GM10248 (cell line): ENCODE data around the gene POLR2L.

Source experiments
- CTCF ChIA-PET: fragments of 300-600 bp; sonication (Branson Sonifier 250); formaldehyde crosslinking; extraction: SDS; loops from one replicate; lab custom pipeline; 2021; ENCODE audit warnings: antibody characterized with exemption; lab: Yijun Ruan, JAX
- POLR2A ChIA-PET: fragments of 350-650 bp; sonication (Branson Sonifier 250); formaldehyde crosslinking; extraction: SDS; loops from one replicate; lab custom pipeline; 2020; ENCODE audit warnings: antibody characterized with exemption; lab: Yijun Ruan, JAX
- DNase-seq: peaks from one replicate; pipeline ENCODE4 v3.0.0; 2012; ENCODE audit errors: extremely low spot score
- CTCF ChIP-seq: IDR thresholded peaks from 2 replicates; pipeline ENCODE4 v1.5.1; 2012; ENCODE audit warnings: mild to moderate bottlenecking, low read depth; ENCODE audit errors: extremely low read depth, missing control alignments, control extremely low read depth

Gene POLR2L

GRCh38 chr11:800473-800872 is 41.9 kb downstream of the POLR2L start:
- no peak for DNase-seq
- no peak for TF ChIP-seq CTCF
- POLR2A ChIA-PET, result no interaction called here
- CTCF ChIA-PET, result interaction anchor here (1.1 to 2.0 kb wide), 2 partner anchors 18 to 246 kb away, joined by 4 to 5 read pairs; partner anchors contain the start of gene PNPLA2

DNA sequence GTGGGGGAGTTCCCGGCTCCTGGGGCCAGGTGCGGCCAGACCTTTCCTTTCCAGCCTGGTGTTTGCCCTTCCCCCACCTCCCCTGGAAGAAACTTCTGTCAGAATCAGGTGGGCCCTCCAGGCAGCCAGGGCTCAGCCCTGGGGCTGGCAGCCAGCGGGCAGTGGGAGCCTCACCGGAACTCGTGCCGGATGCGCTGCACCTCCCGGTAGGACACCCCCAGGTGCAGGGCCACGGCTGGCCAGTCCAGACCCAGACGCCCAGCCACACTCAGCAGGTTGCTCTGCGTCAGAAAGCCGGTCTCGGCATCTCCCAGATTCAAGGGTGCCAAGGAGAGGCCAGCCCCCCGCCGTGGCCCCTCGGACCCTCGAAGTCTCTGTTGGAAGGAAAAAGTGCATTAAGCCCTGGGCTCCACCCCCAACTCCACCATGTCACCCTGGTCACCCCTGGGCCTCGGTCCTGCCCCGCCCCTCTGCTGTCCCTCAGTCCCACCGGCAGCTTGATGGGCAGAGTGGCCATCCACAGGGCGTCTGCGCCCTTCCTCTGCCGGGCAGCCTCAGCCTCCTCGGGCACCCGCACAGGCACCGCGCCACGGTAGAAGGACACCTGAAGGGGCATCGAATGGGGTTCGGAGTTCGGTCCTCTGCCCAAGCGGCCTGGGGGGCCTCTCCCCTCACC is 42.5 kb downstream of the POLR2L start:
- TF ChIP-seq CTCF, result no peak
- ChIA-PET POLR2A (no interaction called here), CTCF (interaction anchor here (1.0 to 2.0 kb wide), 3 partner anchors 9 to 104 kb away, joined by 4 to 6 read pairs (median 5); partner anchors contain the start of genes PNPLA2, RPLP2 and TMEM80)
- no peak for DNase-seq

- CTCF ChIA-PET, result interaction anchor here (1.0 to 1.2 kb wide), 3 partner anchors 11 to 102 kb away, joined by 3 to 6 read pairs (median 4); partner anchors contain the start of genes RPLP2 and TMEM80
- peak; percentile 84 for TF ChIP-seq CTCF
- POLR2A ChIA-PET, result no interaction called here
- DNase-seq, result peak; percentile 93
These were observed 44.1 kb downstream of the POLR2L start, which contains the start of gene SLC25A22 for GRCh38 chr11:798093-798713. TSS of gene SLC25A22 (minus strand) at chr11:798281. CDS start at chr11:795006, 3,275 bp downstream.

- peak; percentile 85 for DNase-seq
- CTCF ChIA-PET, result interaction anchor here (1.0 to 2.4 kb wide), 6 partner anchors 11 to 102 kb away, joined by 3 to 12 read pairs (median 4); partner anchors contain the start of genes DEAF1, RPLP2 and TMEM80
These were observed 44.8 kb downstream of the POLR2L start for GRCh38 chr11:797296-798092.

DNA sequence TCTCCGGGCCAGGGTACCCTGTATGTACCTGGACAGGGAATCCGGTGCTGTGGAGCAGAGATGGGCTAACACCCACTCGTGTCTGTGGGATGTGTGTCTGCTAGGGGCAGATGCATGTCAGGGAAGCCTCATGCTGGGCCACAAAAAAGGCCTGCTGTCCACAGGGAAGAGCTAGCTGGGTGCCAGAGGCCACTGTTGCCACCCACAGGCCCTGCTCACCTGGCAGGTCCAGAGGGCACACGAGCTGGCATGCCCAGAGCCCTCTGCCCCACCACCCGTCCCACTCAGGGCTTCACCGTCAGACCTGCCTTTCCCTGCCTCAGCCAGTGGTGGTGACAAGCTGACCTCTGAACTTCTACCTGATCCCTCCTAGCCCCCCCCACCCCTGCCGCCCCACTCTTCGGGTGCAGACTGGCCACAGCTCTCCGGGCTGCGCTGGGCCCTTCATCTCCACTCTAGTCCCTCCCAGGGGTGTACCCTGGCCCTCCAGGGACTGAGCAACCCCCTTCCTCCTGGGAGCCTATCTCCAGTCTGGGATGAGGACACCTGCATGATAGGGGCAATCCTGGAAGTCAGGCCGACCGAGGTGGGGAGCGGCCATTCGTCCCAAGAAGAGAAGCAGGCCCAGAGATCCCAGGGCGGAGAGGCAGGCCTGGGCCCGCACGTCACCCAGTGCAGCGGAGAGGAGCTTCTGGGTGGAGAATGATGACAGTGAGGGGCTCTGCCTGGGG is 45.6 kb downstream of the POLR2L start:
- DNase-seq, result no peak
- POLR2A ChIA-PET, result interaction anchor here (0.6 to 1.2 kb wide), 5 partner anchors 12 to 584 kb away, joined by 3 to 5 read pairs (median 3); partner anchors contain the start of gene PNPLA2
- CTCF ChIA-PET, result interaction anchor here (1.0 to 2.4 kb wide), 8 partner anchors 12 to 242 kb away, joined by 3 to 12 read pairs (median 3); partner anchors contain the start of genes DEAF1, RPLP2 and TMEM80
- no peak for TF ChIP-seq CTCF

More at GRCh38 chr11:797296-798092, 44.8 kb downstream of the POLR2L start:
- POLR2A ChIA-PET, result interaction anchor here (0.6 to 1.2 kb wide), 4 partner anchors 13 to 585 kb away, joined by 3 to 5 read pairs (median 4); partner anchors contain the start of gene PNPLA2
- TF ChIP-seq CTCF, result no peak
